Measurements from ENCODE around the gene KHNYN. TPM values are rescaled to one million over a fixed set of nuclear protein-coding genes. Genes with fewer than 3 reads are reported as not detected.
"Not testable (repeated sequence)": the region's sequence is repeated elsewhere in the genome, so short reads cannot be mapped to it uniquely, and the experiment has no call there.

The KHNYN gene
- total RNA-seq, result 65.9 and 72.0 TPM in 2 replicates

- peak; percentile 87 for DNase-seq (ENCODE audit: low spot score)
- Mint-ChIP-seq H3K36me3 (ENCODE audit: low read depth) (peaks cover 19% of the 10 kb centered on the region), H3K27ac (peak within 1 kb of the TSS; percentile 98), H3K27me3 (ENCODE audit: insufficient read depth) (no peaks in the 10 kb centered on the region), H3K4me1 (ENCODE audit: low read depth) (peaks cover 53% of the 10 kb centered on the region), H3K9me3 (no peaks in the 10 kb centered on the region), H3K4me3 (peak within 1 kb of the TSS; percentile 92)
- intact Hi-C loops (cut with micrococcal nuclease), result loop anchor here (2.0 to 10.0 kb wide), 4 partner anchors 31 to 1897 kb away; partner anchors contain the start of genes IRF9, NYNRIN and PABPN1
Observed at GRCh38 chr14:24429395-24430142, at the start of gene KHNYN, which contains the start of gene CBLN3. Gene KHNYN (plus strand): TSS chr14:24429954. CDS start chr14:24430731, 777 bp downstream. Gene CBLN3 (minus strand): TSS chr14:24429668. CDS start chr14:24429054, 614 bp downstream.

GRCh38 chr14:24381363-24382063, 48.2 kb upstream of the KHNYN start:
- no peak overlapping the region for H3K4me3 Mint-ChIP-seq
- no peaks in the 10 kb centered on the region for H3K4me1 Mint-ChIP-seq (ENCODE audit: low read depth)
- intact Hi-C loops (cut with micrococcal nuclease), result no loop called here
- H3K27me3 Mint-ChIP-seq (ENCODE audit: insufficient read depth), result peaks cover 11% of the 10 kb centered on the region
- H3K27ac Mint-ChIP-seq, result no peak overlapping the region
- no peaks in the 10 kb centered on the region for H3K9me3 Mint-ChIP-seq
- DNase-seq (ENCODE audit: low spot score), result no peak
- no peaks in the 10 kb centered on the region for H3K36me3 Mint-ChIP-seq (ENCODE audit: low read depth)

GRCh38 chr14:24382064-24382371, 47.7 kb upstream of the KHNYN start:
- Mint-ChIP-seq H3K4me1 (ENCODE audit: low read depth) (no peaks in the 10 kb centered on the region), H3K27ac (no peak overlapping the region), H3K4me3 (no peak overlapping the region), H3K36me3 (ENCODE audit: low read depth) (no peaks in the 10 kb centered on the region), H3K27me3 (ENCODE audit: insufficient read depth) (peaks cover 11% of the 10 kb centered on the region), H3K9me3 (no peaks in the 10 kb centered on the region)
- DNase-seq (ENCODE audit: low spot score), result no peak
- intact Hi-C loops (cut with micrococcal nuclease), result no loop called here

GRCh38 chr14:24384169-24384568, 45.6 kb upstream of the KHNYN start:
- Mint-ChIP-seq H3K9me3 (no peaks in the 10 kb centered on the region), H3K27me3 (ENCODE audit: insufficient read depth) (peaks cover 15% of the 10 kb centered on the region), H3K36me3 (ENCODE audit: low read depth) (no peaks in the 10 kb centered on the region), H3K4me3 (no peak overlapping the region), H3K4me1 (ENCODE audit: low read depth) (no peaks in the 10 kb centered on the region), H3K27ac (no peak overlapping the region)
- DNase-seq (ENCODE audit: low spot score), result no peak
- intact Hi-C loops (cut with micrococcal nuclease), result no loop called here

GRCh38 chr14:24385524-24385923, 44.2 kb upstream of the KHNYN start:
- Mint-ChIP-seq H3K27me3 (ENCODE audit: insufficient read depth) (peaks cover 17% of the 10 kb centered on the region), H3K27ac (no peak overlapping the region), H3K4me3 (no peak overlapping the region), H3K36me3 (ENCODE audit: low read depth) (no peaks in the 10 kb centered on the region), H3K9me3 (no peaks in the 10 kb centered on the region), H3K4me1 (ENCODE audit: low read depth) (no peaks in the 10 kb centered on the region)
- intact Hi-C loops (cut with micrococcal nuclease), result no loop called here
- no peak for DNase-seq (ENCODE audit: low spot score)

GRCh38 chr14:24387009-24387345, 42.8 kb upstream of the KHNYN start:
- DNase-seq (ENCODE audit: low spot score), result no peak
- Mint-ChIP-seq H3K4me1 (ENCODE audit: low read depth) (no peaks in the 10 kb centered on the region), H3K36me3 (ENCODE audit: low read depth) (no peaks in the 10 kb centered on the region), H3K9me3 (no peaks in the 10 kb centered on the region), H3K4me3 (no peak overlapping the region), H3K27ac (no peak overlapping the region), H3K27me3 (ENCODE audit: insufficient read depth) (peaks cover 17% of the 10 kb centered on the region)
- intact Hi-C loops (cut with micrococcal nuclease), result no loop called here

- DNase-seq (ENCODE audit: low spot score); H3K4me1 Mint-ChIP-seq (ENCODE audit: low read depth); H3K9me3 Mint-ChIP-seq; H3K27ac Mint-ChIP-seq; H3K4me3 Mint-ChIP-seq; H3K36me3 Mint-ChIP-seq (ENCODE audit: low read depth); intact Hi-C loops (cut with micrococcal nuclease): not testable (repeated sequence)
- peaks cover 20% of the 10 kb centered on the region for H3K27me3 Mint-ChIP-seq (ENCODE audit: insufficient read depth)
Observed at GRCh38 chr14:24387579-24387978, 42.2 kb upstream of the KHNYN start.

GRCh38 chr14:24388474-24389179, 41.1 kb upstream of the KHNYN start:
- peaks cover 21% of the 10 kb centered on the region for H3K27me3 Mint-ChIP-seq (ENCODE audit: insufficient read depth)
- H3K9me3 Mint-ChIP-seq, result no peaks in the 10 kb centered on the region
- no peaks in the 10 kb centered on the region for H3K36me3 Mint-ChIP-seq (ENCODE audit: low read depth)
- DNase-seq (ENCODE audit: low spot score), result no peak
- no peaks in the 10 kb centered on the region for H3K4me1 Mint-ChIP-seq (ENCODE audit: low read depth)
- no peak overlapping the region for H3K27ac Mint-ChIP-seq
- intact Hi-C loops (cut with micrococcal nuclease), result no loop called here
- no peak overlapping the region for H3K4me3 Mint-ChIP-seq

GRCh38 chr14:24389226-24389848, 40.4 kb upstream of the KHNYN start:
- Mint-ChIP-seq H3K4me1 (ENCODE audit: low read depth) (no peaks in the 10 kb centered on the region), H3K9me3 (no peaks in the 10 kb centered on the region), H3K4me3 (no peak overlapping the region), H3K27ac (no peak overlapping the region), H3K27me3 (ENCODE audit: insufficient read depth) (peaks cover 22% of the 10 kb centered on the region), H3K36me3 (ENCODE audit: low read depth) (no peaks in the 10 kb centered on the region)
- intact Hi-C loops (cut with micrococcal nuclease), result no loop called here
- no peak for DNase-seq (ENCODE audit: low spot score)

- no peak overlapping the region for H3K4me3 Mint-ChIP-seq
- DNase-seq (ENCODE audit: low spot score), result no peak
- no peak overlapping the region for H3K27ac Mint-ChIP-seq
- no peaks in the 10 kb centered on the region for H3K9me3 Mint-ChIP-seq
- intact Hi-C loops (cut with micrococcal nuclease), result no loop called here
- H3K27me3 Mint-ChIP-seq (ENCODE audit: insufficient read depth), result peaks cover 16% of the 10 kb centered on the region
- H3K4me1 Mint-ChIP-seq (ENCODE audit: low read depth), result no peaks in the 10 kb centered on the region
- no peaks in the 10 kb centered on the region for H3K36me3 Mint-ChIP-seq (ENCODE audit: low read depth)
Observed at GRCh38 chr14:24390701-24391468, 38.9 kb upstream of the KHNYN start.

GRCh38 chr14:24392325-24393091, 37.2 kb upstream of the KHNYN start:
- intact Hi-C loops (cut with micrococcal nuclease), result no loop called here
- DNase-seq (ENCODE audit: low spot score), result no peak
- H3K27ac Mint-ChIP-seq, result no peak overlapping the region
- H3K4me1 Mint-ChIP-seq (ENCODE audit: low read depth), result no peaks in the 10 kb centered on the region
- no peaks in the 10 kb centered on the region for H3K9me3 Mint-ChIP-seq
- no peak overlapping the region for H3K4me3 Mint-ChIP-seq
- H3K36me3 Mint-ChIP-seq (ENCODE audit: low read depth), result no peaks in the 10 kb centered on the region
- peaks cover 19% of the 10 kb centered on the region for H3K27me3 Mint-ChIP-seq (ENCODE audit: insufficient read depth)

- intact Hi-C loops (cut with micrococcal nuclease), result no loop called here
- H3K9me3 Mint-ChIP-seq, result no peaks in the 10 kb centered on the region
- H3K27me3 Mint-ChIP-seq (ENCODE audit: insufficient read depth), result peaks cover 16% of the 10 kb centered on the region
- DNase-seq (ENCODE audit: low spot score), result no peak
- H3K4me1 Mint-ChIP-seq (ENCODE audit: low read depth), result no peaks in the 10 kb centered on the region
- no peak overlapping the region for H3K4me3 Mint-ChIP-seq
- H3K36me3 Mint-ChIP-seq (ENCODE audit: low read depth), result no peaks in the 10 kb centered on the region
- no peak overlapping the region for H3K27ac Mint-ChIP-seq
Observed at GRCh38 chr14:24394275-24394674, 35.5 kb upstream of the KHNYN start.

Measured in activated T-helper 1 cell treated with anti-CD3 and anti-CD28 coated beads, Interleukin-12 subunit alpha, Interleukin-12 subunit beta, Interleukin-2, Interleukin-4 antibody, amounts not matched to agents 30 ng/mL and 10 ng/mL and 1 ng/mL, durations not matched to agents 14 hours and 24 hours and 36 hours (primary cell).